IMR-90 (cell line): ENCODE results near the gene NTNG2. TPM values are rescaled to one million over a fixed set of nuclear protein-coding genes. Genes with fewer than 3 reads are reported as not detected.

Source experiments
- ATAC-seq: fragments of 200-7000 bp; cut with Tn5 transposase; 2 replicates; pipeline ENCODE4 v1.9.1; 2020; ENCODE audit warnings: low read depth, mild to moderate bottlenecking, moderate library complexity
- BruUV-seq: library from RNA; stranded (reverse); fragments of 400-500 nt; replicated peaks from 2 replicates; lab custom pipeline; 2021; lab: Mats Ljungman, UMichigan
- CTCF ChIA-PET: fragments of 300-600 bp; formaldehyde crosslinking; extraction: SDS; loops from one replicate; lab custom pipeline; 2021; ENCODE audit warnings: antibody characterized with exemption; lab: Yijun Ruan, JAX
- POLR2A ChIA-PET: fragments of 300-600 bp; sonication (Branson Sonifier 250); formaldehyde crosslinking; loops from one replicate; lab custom pipeline; 2022; ENCODE audit warnings: antibody characterized with exemption; ENCODE audit not compliant: unreplicated experiment; lab: Charles Lee
- DNase-seq: peaks from one replicate; pipeline ENCODE4 v3.0.0; 2013
- H2AFZ ChIP-seq: replicated peaks from 2 replicates; pipeline ENCODE3; 2013; ENCODE audit warnings: low read length, mild to moderate bottlenecking; ENCODE audit not compliant: poor library complexity
- H2AK5ac ChIP-seq: 2 replicates; pipeline ENCODE4 v1.6.1; 2013; ENCODE audit warnings: low read depth, low read length, inconsistent platforms
- H2AK9ac ChIP-seq: replicated peaks from 2 replicates; pipeline ENCODE3; 2013; ENCODE audit warnings: mild to moderate bottlenecking, low read depth, low read length, moderate library complexity; ENCODE audit not compliant: poor library complexity
- H2BK120ac ChIP-seq: 2 replicates; pipeline ENCODE4 v1.6.1; 2013; ENCODE audit warnings: low read depth, low read length, inconsistent platforms
- H2BK15ac ChIP-seq: 3 replicates; pipeline ENCODE4 v1.6.1; 2013; ENCODE audit warnings: low read depth, low read length, inconsistent platforms
- H2BK20ac ChIP-seq: 2 replicates; pipeline ENCODE4 v1.6.1; 2013; ENCODE audit warnings: low read depth, mild to moderate bottlenecking, inconsistent platforms, low read length, moderate library complexity
- H2BK5ac ChIP-seq: 2 replicates; pipeline ENCODE4 v1.6.1; 2013; ENCODE audit warnings: mild to moderate bottlenecking, low read depth, low read length, inconsistent platforms; ENCODE audit not compliant: poor library complexity, severe bottlenecking
- H3K14ac ChIP-seq: replicated peaks from 2 replicates; pipeline ENCODE4 v1.6.1; 2013; ENCODE audit warnings: low read depth, low read length, inconsistent platforms
- H3K18ac ChIP-seq: 2 replicates; pipeline ENCODE4 v1.6.1; 2013; ENCODE audit warnings: low read depth, low read length, control low read depth
- H3K23ac ChIP-seq: 2 replicates; pipeline ENCODE4 v1.6.1; 2013; ENCODE audit warnings: low read depth, low read length, inconsistent platforms
- H3K27ac ChIP-seq: 2 replicates; pipeline ENCODE4 v1.5.1; 2013; ENCODE audit warnings: mild to moderate bottlenecking, control low read depth, low read length; ENCODE audit not compliant: insufficient read depth
- H3K27me3 ChIP-seq: 2 replicates; pipeline ENCODE4 v1.6.1; 2013; ENCODE audit warnings: low read length; ENCODE audit not compliant: control insufficient read depth, insufficient read depth
- H3K36me3 ChIP-seq: 2 replicates; pipeline ENCODE4 v1.6.1; 2013; ENCODE audit warnings: low read length, mixed read lengths; ENCODE audit not compliant: control insufficient read depth, insufficient read depth
- H3K4ac ChIP-seq: 2 replicates; pipeline ENCODE4 v1.6.1; 2013; ENCODE audit warnings: low read depth, low read length, inconsistent platforms
- H3K4me1 ChIP-seq: 2 replicates; pipeline ENCODE4 v1.6.1; 2013; ENCODE audit warnings: low read length, mixed read lengths; ENCODE audit not compliant: control insufficient read depth, insufficient read depth
- H3K4me2 ChIP-seq: 2 replicates; pipeline ENCODE4 v1.6.1; 2013; ENCODE audit warnings: low read depth, mild to moderate bottlenecking, control low read depth, low read length, moderate library complexity
- H3K4me3 ChIP-seq: 2 replicates; pipeline ENCODE4 v1.5.1; 2013; ENCODE audit warnings: low read depth, mild to moderate bottlenecking, control low read depth, low read length, moderate library complexity; ENCODE audit not compliant: insufficient read depth
- H3K56ac ChIP-seq: 2 replicates; pipeline ENCODE4 v1.6.1; 2013; ENCODE audit warnings: low read length, inconsistent platforms; ENCODE audit not compliant: insufficient read depth; ENCODE audit errors: extremely low read depth
- H3K79me1 ChIP-seq, 2 experiments: 2 replicates each; pipeline ENCODE4 v1.6.1; 2013; ENCODE audit warnings: low read length in 2 of 2, inconsistent platforms in 1 of 2, low read depth in 1 of 2
- H3K9ac ChIP-seq: 2 replicates; pipeline ENCODE4 v1.6.1; 2013; ENCODE audit warnings: low read depth, low read length, control low read depth
- H3K9me1 ChIP-seq: 2 replicates; pipeline ENCODE4 v1.6.1; 2013; ENCODE audit warnings: low read length, inconsistent platforms; ENCODE audit not compliant: insufficient read depth
- H3K9me3 ChIP-seq: 2 replicates; pipeline ENCODE4 v1.6.1; 2013; ENCODE audit warnings: low read length; ENCODE audit not compliant: control insufficient read depth, insufficient read depth
- H4K20me1 ChIP-seq: 2 replicates; pipeline ENCODE4 v1.6.1; 2013; ENCODE audit warnings: low read length, inconsistent platforms; ENCODE audit not compliant: insufficient read depth
- H4K5ac ChIP-seq: 2 replicates; pipeline ENCODE4 v1.6.1; 2013; ENCODE audit warnings: mild to moderate bottlenecking, low read depth, low read length, control low read depth
- H4K8ac ChIP-seq, 2 experiments: 2 replicates each; pipeline ENCODE4 v1.6.1; 2013; ENCODE audit warnings: low read depth in 2 of 2, low read length in 2 of 2, control low read depth in 1 of 2, inconsistent platforms in 1 of 2
- H4K91ac ChIP-seq: 2 replicates; pipeline ENCODE4 v1.6.1; 2013; ENCODE audit warnings: low read depth, low read length, inconsistent platforms; ENCODE audit not compliant: insufficient read depth
- CEBPB ChIP-seq: IDR thresholded peaks from 2 replicates; pipeline ENCODE4 v1.6.1; 2012; ENCODE audit warnings: low read depth, low read length, improper control_type of control experiment
- CHD1 ChIP-seq: IDR thresholded peaks from 2 replicates; pipeline ENCODE4 v1.6.1; 2012; ENCODE audit warnings: low read depth, low read length, improper control_type of control experiment
- NFE2L2 ChIP-seq: fragments of 150-350 bp; IDR thresholded peaks from 2 replicates; pipeline ENCODE4 v1.6.1; 2016; ENCODE audit warnings: low read depth, mild to moderate bottlenecking, low read length
- WGBS, 2 experiments: methylation state at CpG; one replicate each; pipeline versions ENCODE4 v1.1.5 to v1.1.7; 2013; ENCODE audit warnings: missing lambda C conversion rate in 2 of 2; ENCODE audit not compliant: insufficient read length in 1 of 2; ENCODE audit errors: extremely low coverage in 2 of 2; 5-methylcytosine and 5-hydroxymethylcytosine counted together
- dilution Hi-C: fragments of 300-500 bp; cut with HindIII; formaldehyde crosslinking; loops from one replicate; pipeline ENCODE4 v1.14.3; 2018; ENCODE audit warnings: low sequenced_read_pairs; ENCODE audit not compliant: unreplicated experiment
- in situ Hi-C: fragments of 300-500 bp; cut with MboI; formaldehyde crosslinking; loops from 3 replicates; pipeline ENCODE4 v1.14.3; 2019; ENCODE audit warnings: low sequenced_read_pairs, inconsistent platforms, mixed read lengths
- intact Hi-C: fragments of 100-400 bp; cut with micrococcal nuclease; formaldehyde crosslinking; loops from 2 replicates; pipeline ENCODE4 v1.10.0; 2022
- polyA plus RNA-seq, 3 experiments: library from polyadenylated mRNA; depleted of rRNA; stranded (reverse); fragments of >200 nt; gene quantifications; 2 replicates each; pipeline ENCODE4 v1.2.3, GENCODE V29; 2012; ENCODE audit warnings: low replicate concordance in 1 of 3
- total RNA-seq: library from RNA; depleted of rRNA; stranded (reverse); fragments of >200 nt; gene quantifications from 2 replicates; pipeline ENCODE4 v1.2.3, GENCODE V29; 2012

The NTNG2 gene
- total and polyA plus RNA-seq, 2 of the 4 experiments (the other 2 are of a cell fraction), result 0.54 to 0.84 TPM

- Histone ChIP-seq H3K9ac (no peak overlapping the region), H3K27me3 (peaks cover 12% of the 10 kb centered on the region; the same call in 1 of the 2 replicates), H4K8ac (no peak overlapping the region), H3K9me3 (peaks cover 3% of the 10 kb centered on the region; the same call in 1 of the 2 replicates), H3K79me1 (no peaks in the 10 kb centered on the region), H3K4me3 (no peak overlapping the region), H2BK120ac (no peak overlapping the region), H3K14ac (no peak overlapping the region), H2BK5ac (no peak overlapping the region), H3K4me2 (no peak overlapping the region), H3K56ac (no peak overlapping the region), H3K27ac (no peak overlapping the region), H3K23ac (no peak overlapping the region), H3K4me1 (no peaks in the 10 kb centered on the region), H3K9me1 (no peaks in the 10 kb centered on the region), H4K91ac (no peak overlapping the region), H2BK20ac (no peak overlapping the region), H2AFZ (no peak overlapping the region), H3K4ac (no peak overlapping the region), H3K36me3 (no peaks in the 10 kb centered on the region), H2BK15ac (no peak overlapping the region), H3K18ac (no peak overlapping the region), H2AK5ac (no peak overlapping the region), H2AK9ac (no peak overlapping the region), H4K5ac (no peak overlapping the region), H4K20me1 (no peaks in the 10 kb centered on the region)
- TF ChIP-seq CHD1, result no peak
- TF ChIP-seq CEBPB, result no peak
- TF ChIP-seq NFE2L2, result no peak
- ATAC-seq (no peak), DNase-seq (no peak)
- intact Hi-C loops, result no loop called here
- in situ Hi-C loops, result no loop called here
- BruUV-seq, result no TSS peak
- POLR2A ChIA-PET, result interaction anchor here (0.5 to 0.6 kb wide), 2 partner anchors 9 to 13 kb away, joined by 4 to 17 read pairs; no protein-coding TSS in a partner anchor
- dilution Hi-C loops, result no loop called here
- CTCF ChIA-PET, result no interaction called here
- WGBS, 2 experiments, result no CpG with 5 or more reads among the region's 8 CpGs
These were observed 32.6 kb downstream of the NTNG2 start for GRCh38 chr9:132194508-132194907.
